ENCODE measurements around the gene XXYLT1. TPM values are rescaled to one million over a fixed set of nuclear protein-coding genes. Genes with fewer than 3 reads are reported as not detected.
A peak's percentile ranks its signal among the peaks of the same experiment; 100 is the strongest.

Gene XXYLT1
- total RNA-seq, 1 donor from 2014 or later, result 7.6 TPM

GRCh38 chr3:195227871-195228270 is 43.1 kb downstream of the XXYLT1 start:
- Mint-ChIP-seq H3K9me3 (no peaks in the 10 kb centered on the region), H3K4me3 (no peak overlapping the region), H3K4me1 (peaks cover 15% of the 10 kb centered on the region), H3K27me3 (no peaks in the 10 kb centered on the region), H3K27ac (no peak overlapping the region), H3K36me3 (ENCODE audit: low read depth) (no peaks in the 10 kb centered on the region)
- ChIA-PET CTCF (interaction anchor here (1.3 to 1.4 kb wide), 2 partner anchors 42 to 103 kb away, joined by 3 read pairs; no protein-coding TSS in a partner anchor), POLR2A (interaction anchor here (0.6 kb wide), 1 partner anchor 127 kb away, joined by 4 read pairs; no protein-coding TSS in a partner anchor)
- DNase-seq, result no peak
- TF ChIP-seq, protein P1, sequence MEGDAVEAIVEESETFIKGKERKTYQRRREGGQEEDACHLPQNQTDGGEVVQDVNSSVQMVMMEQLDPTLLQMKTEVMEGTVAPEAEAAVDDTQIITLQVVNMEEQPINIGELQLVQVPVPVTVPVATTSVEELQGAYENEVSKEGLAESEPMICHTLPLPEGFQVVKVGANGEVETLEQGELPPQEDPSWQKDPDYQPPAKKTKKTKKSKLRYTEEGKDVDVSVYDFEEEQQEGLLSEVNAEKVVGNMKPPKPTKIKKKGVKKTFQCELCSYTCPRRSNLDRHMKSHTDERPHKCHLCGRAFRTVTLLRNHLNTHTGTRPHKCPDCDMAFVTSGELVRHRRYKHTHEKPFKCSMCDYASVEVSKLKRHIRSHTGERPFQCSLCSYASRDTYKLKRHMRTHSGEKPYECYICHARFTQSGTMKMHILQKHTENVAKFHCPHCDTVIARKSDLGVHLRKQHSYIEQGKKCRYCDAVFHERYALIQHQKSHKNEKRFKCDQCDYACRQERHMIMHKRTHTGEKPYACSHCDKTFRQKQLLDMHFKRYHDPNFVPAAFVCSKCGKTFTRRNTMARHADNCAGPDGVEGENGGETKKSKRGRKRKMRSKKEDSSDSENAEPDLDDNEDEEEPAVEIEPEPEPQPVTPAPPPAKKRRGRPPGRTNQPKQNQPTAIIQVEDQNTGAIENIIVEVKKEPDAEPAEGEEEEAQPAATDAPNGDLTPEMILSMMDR (IDR thresholded peaks at IDR 0.05), result no peak
- ATAC-seq (ENCODE audit: low read depth), result no peak
- intact Hi-C loops (cut with micrococcal nuclease), result no loop called here

GRCh38 chr3:195226900-195227447 is 44.0 kb downstream of the XXYLT1 start:
- ATAC-seq (ENCODE audit: low read depth), result peak; percentile 54
- Mint-ChIP-seq H3K4me3 (no peak overlapping the region), H3K4me1 (peaks cover 15% of the 10 kb centered on the region), H3K36me3 (ENCODE audit: low read depth) (no peaks in the 10 kb centered on the region), H3K9me3 (no peaks in the 10 kb centered on the region), H3K27me3 (no peaks in the 10 kb centered on the region), H3K27ac (no peak overlapping the region)
- CTCF ChIA-PET, result interaction anchor here (1.0 to 1.4 kb wide), 3 partner anchors 43 to 120 kb away, joined by 3 read pairs; no protein-coding TSS in a partner anchor
- intact Hi-C loops (cut with micrococcal nuclease), result no loop called here
- TF ChIP-seq, protein P1 (IDR thresholded peaks at IDR 0.05), result no peak
- no peak for DNase-seq
- POLR2A ChIA-PET, result interaction anchor here (0.6 kb wide), 1 partner anchor 126 kb away, joined by 4 read pairs; no protein-coding TSS in a partner anchor

DNA sequence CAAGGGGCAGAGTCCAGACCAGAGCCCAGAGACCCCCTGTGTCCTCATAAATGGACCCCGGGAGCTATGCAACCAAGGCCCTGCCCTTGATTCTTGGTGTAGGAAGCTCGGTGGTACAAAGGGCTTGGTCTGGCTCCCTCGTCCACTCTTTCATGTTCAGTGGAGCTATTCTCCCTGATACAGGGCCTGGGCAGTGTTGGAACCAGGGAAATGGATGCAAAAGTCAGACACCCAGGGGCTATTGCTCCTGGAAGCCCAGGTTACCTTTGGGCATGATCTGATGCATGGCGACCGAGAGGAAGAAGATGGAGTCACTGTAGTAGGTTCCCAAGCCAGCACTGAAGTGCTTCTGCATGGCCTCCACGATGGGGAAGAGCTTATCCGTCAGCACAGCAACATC is 44.5 kb downstream of the XXYLT1 start:
- Mint-ChIP-seq H3K36me3 (ENCODE audit: low read depth) (no peaks in the 10 kb centered on the region), H3K9me3 (no peaks in the 10 kb centered on the region), H3K27ac (no peak overlapping the region), H3K27me3 (no peaks in the 10 kb centered on the region), H3K4me3 (no peak overlapping the region), H3K4me1 (peaks cover 15% of the 10 kb centered on the region)
- no peak for ATAC-seq (ENCODE audit: low read depth)
- TF ChIP-seq, protein P1 (IDR thresholded peaks at IDR 0.05), result no peak
- intact Hi-C loops (cut with micrococcal nuclease), result no loop called here
- ChIA-PET POLR2A (no interaction called here), CTCF (interaction anchor here (1.0 to 1.3 kb wide), 2 partner anchors 101 to 120 kb away, joined by 3 read pairs; no protein-coding TSS in a partner anchor)
- DNase-seq, result no peak

- CTCF ChIA-PET, result no interaction called here
- intact Hi-C loops (cut with micrococcal nuclease), result no loop called here
Observed at GRCh38 chr3:195224980-195225580, 45.9 kb downstream of the XXYLT1 start.

More at GRCh38 chr3:195224980-195225580, 45.9 kb downstream of the XXYLT1 start:
- POLR2A ChIA-PET, result no interaction called here
- no peak for ATAC-seq (ENCODE audit: low read depth)
- DNase-seq, result no peak
- H3K4me3 Mint-ChIP-seq, result no peak overlapping the region
- no peaks in the 10 kb centered on the region for H3K9me3 Mint-ChIP-seq
- TF ChIP-seq, protein P1 (IDR thresholded peaks at IDR 0.05), result no peak
- H3K27me3 Mint-ChIP-seq, result no peaks in the 10 kb centered on the region
- peaks cover 1% of the 10 kb centered on the region for H3K36me3 Mint-ChIP-seq (ENCODE audit: low read depth)
- H3K4me1 Mint-ChIP-seq, result peaks cover 15% of the 10 kb centered on the region
- no peak overlapping the region for H3K27ac Mint-ChIP-seq

Measured in activated B cell treated with CpG ODN at 0.5 μM for 24 hours (primary cell).